Stomach (tissue), 9 donors: Measurements from ENCODE around the gene NAP1L4. TPM values are rescaled to one million over a fixed set of nuclear protein-coding genes. Genes with fewer than 3 reads are reported as not detected.

Experiments used
- DNase-seq, 2 donors: peaks; one replicate each; pipeline versions ENCODE4 v3.0.0 to v3.0.0-alpha.2; 2013 to 2019
- H3K27ac ChIP-seq, 5 donors: fragments of 200-600 bp in 4 of 5; sonication (generic) in 4 of 5; one replicate each; pipeline ENCODE4 v1.5.1; 2013 to 2019; ENCODE audit warnings: mild to moderate bottlenecking in 1 of 5, moderate library complexity in 1 of 5
- H3K27me3 ChIP-seq, 3 donors: fragments of 200-600 bp; sonication (generic); one replicate each; pipeline ENCODE4 v1.5.1; 2017 to 2019; ENCODE audit warnings: mixed run types in 1 of 3
- H3K36me3 ChIP-seq, 4 donors: fragments of 200-600 bp; sonication (generic); 1 replicate in 3 of 4; 2 replicates in 1 of 4; pipeline ENCODE4 v1.5.1; 2016 to 2019
- H3K4me1 ChIP-seq, 4 donors: fragments of 200-600 bp; sonication (generic); one replicate each; pipeline ENCODE4 v1.5.1; 2016 to 2019
- H3K4me3 ChIP-seq, 4 donors: fragments of 200-600 bp; sonication (generic) in 3 of 4; one replicate each; pipeline ENCODE4 v1.5.1; 2016 to 2019; ENCODE audit warnings: mild to moderate bottlenecking in 1 of 4
- H3K9me3 ChIP-seq, 4 donors: fragments of 200-600 bp; sonication (generic); one replicate each; pipeline ENCODE4 v1.5.1; 2016 to 2019
- CTCF ChIP-seq, 7 experiments: fragments of 450-650 bp in 4 of 7; fragments of 200-600 bp in 3 of 7; sonication (generic) in 3 of 7; IDR thresholded peaks; one replicate each; pipeline ENCODE4 v1.5.1; 2016 to 2019; ENCODE audit warnings: antibody characterized with exemption in 7 of 7, control low read depth in 2 of 7, mild to moderate bottlenecking in 1 of 7
- EP300 ChIP-seq: sonication (generic); formaldehyde crosslinking; IDR thresholded peaks from one replicate; pipeline ENCODE4 v1.6.1; 2017; ENCODE audit warnings: antibody characterized with exemption
- POLR2A ChIP-seq, 4 donors: fragments of 450-650 bp; IDR thresholded peaks; one replicate each; pipeline ENCODE4 v1.6.1; 2016; ENCODE audit warnings: antibody characterized with exemption in 4 of 4, control low read depth in 2 of 4, mild to moderate bottlenecking in 1 of 4, moderate library complexity in 1 of 4
- POLR2AphosphoS5 ChIP-seq, 3 donors: sonication (generic); formaldehyde crosslinking; IDR thresholded peaks; one replicate each; pipeline ENCODE4 v1.6.1; 2016; ENCODE audit warnings: antibody characterized with exemption in 3 of 3
- WGBS, 5 donors: extraction: QIAGEN DNeasy Blood & Tissue Kit in 3 of 5; methylation state at CpG; one replicate each; pipeline versions ENCODE4 v1.1.5 to v1.1.7; 2013 to 2018; 5-methylcytosine and 5-hydroxymethylcytosine counted together
- intact Hi-C: fragments of 100-400 bp; cut with DNase I; formaldehyde crosslinking; loops from one replicate; pipeline ENCODE4 v1.15.1; 2023; ENCODE audit warnings: low total_unique reads
- polyA plus RNA-seq, 3 donors: library from polyadenylated mRNA; stranded (reverse); fragments of 200-250 nt; gene quantifications; one replicate each; pipeline ENCODE4 v1.2.3, GENCODE V29; 2013
- total RNA-seq, 5 donors: library from RNA; depleted of rRNA; stranded (reverse); fragments of >200 nt; gene quantifications; one replicate each; pipeline versions ENCODE4 v1.1.0 to v1.2.3, GENCODE V29; 2014 to 2016
- donor health status: healthy with polysubstance abuse.
- donor health status: Bipolar disorder and iron deficiency.
- donor health status: healthy.

NAP1L4 gene
- total and polyA plus RNA-seq, 8 donors, result 61.3 to 438 (median 121) TPM

- TF ChIP-seq POLR2AphosphoS5 (IDR thresholded peaks at IDR 0.05) (no peak), EP300 (no peak), CTCF (IDR thresholded peaks at IDR 0.05) (no peak), POLR2A (IDR thresholded peaks at IDR 0.05) (no peak)
- intact Hi-C loops, result no loop called here
- no peak overlapping the region for H3K27ac ChIP-seq
- H3K36me3 ChIP-seq, result no peaks in the 10 kb centered on the region
- peaks cover 28 to 37% (median 33%) of the 10 kb centered on the region in 4 donors for H3K4me1 ChIP-seq
- H3K9me3 ChIP-seq, result no peaks in the 10 kb centered on the region
- DNase-seq, result no peak
- no peaks in the 10 kb centered on the region for H3K27me3 ChIP-seq
- no peak overlapping the region for H3K4me3 ChIP-seq
- 85 to 91% (median 89%) methylated on average over 13 to 20 of the region's 20 CpGs for WGBS, 5 donors
These were observed 75.8 kb downstream of the NAP1L4 start for GRCh38 chr11:2916114-2916891.

GRCh38 chr11:2915473-2915872 is 76.7 kb downstream of the NAP1L4 start:
- H3K27ac ChIP-seq, result no peak overlapping the region
- H3K27me3 ChIP-seq, result no peaks in the 10 kb centered on the region
- DNase-seq, result no peak
- no peaks in the 10 kb centered on the region for H3K36me3 ChIP-seq
- no peak overlapping the region for H3K4me3 ChIP-seq
- intact Hi-C loops, result no loop called here
- H3K4me1 ChIP-seq, result peaks cover 33 to 44% (median 41%) of the 10 kb centered on the region in 4 donors
- H3K9me3 ChIP-seq, result no peaks in the 10 kb centered on the region
- 83 to 94% (median 89%) methylated on average over 8 to 11 of the region's 11 CpGs for WGBS, 5 donors
- no peak for TF ChIP-seq POLR2A (IDR thresholded peaks at IDR 0.05)
- TF ChIP-seq CTCF (IDR thresholded peaks at IDR 0.05), result no peak
- TF ChIP-seq EP300, result no peak
- no peak for TF ChIP-seq POLR2AphosphoS5 (IDR thresholded peaks at IDR 0.05)

GRCh38 chr11:2914455-2915195 is 77.5 kb downstream of the NAP1L4 start:
- H3K27ac ChIP-seq, result no peak overlapping the region
- no peaks in the 10 kb centered on the region for H3K36me3 ChIP-seq
- DNase-seq, result peak in 1 of 2 donors; percentile 50
- 71 to 79% (median 75%) methylated on average over 12 to 18 of the region's 18 CpGs for WGBS, 5 donors
- intact Hi-C loops, result no loop called here
- H3K27me3 ChIP-seq, result peaks cover 0 to 2% (median 0%) of the 10 kb centered on the region in 3 donors
- TF ChIP-seq CTCF (IDR thresholded peaks at IDR 0.05) (no peak), POLR2AphosphoS5 (IDR thresholded peaks at IDR 0.05) (no peak), POLR2A (IDR thresholded peaks at IDR 0.05) (no peak), EP300 (no peak)
- no peaks in the 10 kb centered on the region for H3K9me3 ChIP-seq
- peaks cover 33 to 48% (median 44%) of the 10 kb centered on the region in 4 donors for H3K4me1 ChIP-seq
- no peak overlapping the region for H3K4me3 ChIP-seq

GRCh38 chr11:2913776-2914175 is 78.4 kb downstream of the NAP1L4 start:
- intact Hi-C loops, result no loop called here
- Histone ChIP-seq H3K9me3 (no peaks in the 10 kb centered on the region), H3K4me1 (peaks cover 33 to 54% (median 50%) of the 10 kb centered on the region in 4 donors), H3K36me3 (no peaks in the 10 kb centered on the region), H3K27ac (peak overlapping the region; percentile 26 to 92 (median 87)), H3K4me3 (no peak overlapping the region), H3K27me3 (peaks cover 0 to 11% (median 0%) of the 10 kb centered on the region in 3 donors)
- WGBS, 5 donors, result 37 to 61% (median 50%) methylated on average over 4 to 9 of the region's 9 CpGs
- DNase-seq, result peak in 1 of 2 donors; percentile 61
- no peak for TF ChIP-seq EP300
- TF ChIP-seq POLR2A (IDR thresholded peaks at IDR 0.05), result no peak
- TF ChIP-seq CTCF (IDR thresholded peaks at IDR 0.05), result no peak
- no peak for TF ChIP-seq POLR2AphosphoS5 (IDR thresholded peaks at IDR 0.05)
